ENCODE results near the gene BICC1. TPM values are rescaled to one million over a fixed set of nuclear protein-coding genes. Genes with fewer than 3 reads are reported as not detected.

BICC1 gene
- total RNA-seq, 1 experiment from 2014 or later = 0.67 TPM

DNA sequence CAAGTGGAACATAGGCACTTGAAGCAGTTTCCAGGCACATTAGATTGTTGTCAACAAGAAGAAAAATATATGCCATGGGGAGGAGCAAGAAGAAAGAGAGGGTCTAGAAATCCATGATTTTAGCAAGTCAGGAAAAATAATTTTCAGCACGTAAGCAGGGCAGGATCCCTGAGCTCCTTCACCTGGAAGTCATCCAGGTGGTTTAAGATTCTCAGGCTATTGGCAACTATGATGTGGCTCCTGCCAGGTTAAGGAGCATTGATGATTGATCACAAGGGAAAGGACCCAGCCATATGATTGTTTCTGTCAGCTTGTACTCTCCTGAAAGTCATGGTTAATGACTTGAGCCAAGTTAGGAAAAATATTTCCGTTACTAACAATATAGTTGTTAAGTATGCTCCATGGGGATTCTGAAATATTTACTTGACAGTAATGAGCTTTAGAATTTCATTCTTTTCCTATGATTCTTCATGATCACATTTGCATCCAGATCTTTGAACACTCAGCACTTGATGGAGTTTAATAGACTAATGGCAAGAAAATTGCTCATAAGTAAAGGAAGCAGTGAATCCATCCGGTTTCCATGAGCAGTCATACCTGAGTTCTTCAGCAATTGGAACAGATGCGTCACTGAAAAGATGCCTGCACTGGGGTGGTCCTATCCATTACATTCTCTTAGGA, 209.1 kb downstream of the BICC1 start:
- Histone ChIP-seq H3K9me3 (ENCODE audit: control insufficient read depth, insufficient read depth, low read depth, low read length) (no peaks in the 10 kb centered on the region), H3K36me3 (ENCODE audit: control insufficient read depth, insufficient read depth, low read length) (no peaks in the 10 kb centered on the region), H3K27me3 (ENCODE audit: control insufficient read depth, insufficient read depth, low read length) (no peaks in the 10 kb centered on the region), H3K4me3 (ENCODE audit: low read depth in 2 of 2, low read length in 2 of 2) (no peak overlapping the region), H3K4me1 (ENCODE audit: control insufficient read depth, insufficient read depth, low read length) (no peaks in the 10 kb centered on the region), H3K27ac (ENCODE audit: low read length) (no peak overlapping the region)
- ATAC-seq (no peak), DNase-seq (ENCODE audit: low read depth, low spot score) (no peak)
- TF ChIP-seq REST (IDR thresholded peaks at IDR 0.05; ENCODE audit: insufficient read depth in 1 of 2, low read depth in 2 of 2, low read length in 1 of 2) = no peak
- TF ChIP-seq POLR2AphosphoS5 (IDR thresholded peaks at IDR 0.05; ENCODE audit: low read depth, low read length) = no peak
- TF ChIP-seq, protein P1, sequence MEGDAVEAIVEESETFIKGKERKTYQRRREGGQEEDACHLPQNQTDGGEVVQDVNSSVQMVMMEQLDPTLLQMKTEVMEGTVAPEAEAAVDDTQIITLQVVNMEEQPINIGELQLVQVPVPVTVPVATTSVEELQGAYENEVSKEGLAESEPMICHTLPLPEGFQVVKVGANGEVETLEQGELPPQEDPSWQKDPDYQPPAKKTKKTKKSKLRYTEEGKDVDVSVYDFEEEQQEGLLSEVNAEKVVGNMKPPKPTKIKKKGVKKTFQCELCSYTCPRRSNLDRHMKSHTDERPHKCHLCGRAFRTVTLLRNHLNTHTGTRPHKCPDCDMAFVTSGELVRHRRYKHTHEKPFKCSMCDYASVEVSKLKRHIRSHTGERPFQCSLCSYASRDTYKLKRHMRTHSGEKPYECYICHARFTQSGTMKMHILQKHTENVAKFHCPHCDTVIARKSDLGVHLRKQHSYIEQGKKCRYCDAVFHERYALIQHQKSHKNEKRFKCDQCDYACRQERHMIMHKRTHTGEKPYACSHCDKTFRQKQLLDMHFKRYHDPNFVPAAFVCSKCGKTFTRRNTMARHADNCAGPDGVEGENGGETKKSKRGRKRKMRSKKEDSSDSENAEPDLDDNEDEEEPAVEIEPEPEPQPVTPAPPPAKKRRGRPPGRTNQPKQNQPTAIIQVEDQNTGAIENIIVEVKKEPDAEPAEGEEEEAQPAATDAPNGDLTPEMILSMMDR (IDR thresholded peaks at IDR 0.05) = no peak
- no peak for TF ChIP-seq SIN3A (IDR thresholded peaks at IDR 0.05; ENCODE audit: borderline replicate concordance, insufficient read depth, low read depth, low read length)
- no peak for TF ChIP-seq TCF7L2 (IDR thresholded peaks at IDR 0.05; ENCODE audit: low read depth, low read length)
- in situ Hi-C loops (cut with HindIII; ENCODE audit: low pct_unique_long_range_greater_than_20kb, low sequenced_read_pairs) (no loop called here), intact Hi-C loops (cut with micrococcal nuclease; ENCODE audit: unreplicated experiment) (no loop called here)
- CTCF ChIA-PET = no interaction called here
- POLR2A ChIA-PET = no interaction called here
- no TSS peak for BruUV-seq (replicated peaks)

DNA sequence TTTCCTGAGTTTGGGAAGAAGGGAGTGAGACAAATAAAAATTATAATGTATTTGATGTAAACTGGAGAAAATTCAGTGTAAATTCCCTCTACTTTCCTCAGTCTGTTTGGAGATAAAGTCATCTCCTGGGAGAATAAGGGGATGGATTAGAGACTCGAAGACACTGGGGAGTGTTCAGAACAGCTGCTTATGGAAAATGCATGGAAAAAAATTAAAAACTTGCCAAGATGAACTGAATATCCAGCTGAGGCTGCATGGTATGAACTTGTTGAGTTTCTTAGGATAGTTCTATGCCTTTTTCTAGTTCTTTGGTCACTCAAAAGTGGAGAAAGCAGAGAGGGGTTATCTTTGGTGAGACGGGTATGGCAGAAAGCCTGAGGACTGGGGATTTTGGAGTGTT, 210.5 kb downstream of the BICC1 start:
- ChIA-PET CTCF (no interaction called here), POLR2A (no interaction called here)
- Histone ChIP-seq H3K27ac (ENCODE audit: low read length) (no peak overlapping the region), H3K27me3 (ENCODE audit: control insufficient read depth, insufficient read depth, low read length) (no peaks in the 10 kb centered on the region), H3K36me3 (ENCODE audit: control insufficient read depth, insufficient read depth, low read length) (no peaks in the 10 kb centered on the region), H3K4me3 (ENCODE audit: low read depth in 2 of 2, low read length in 2 of 2) (no peak overlapping the region), H3K9me3 (ENCODE audit: control insufficient read depth, insufficient read depth, low read depth, low read length) (no peaks in the 10 kb centered on the region), H3K4me1 (ENCODE audit: control insufficient read depth, insufficient read depth, low read length) (no peaks in the 10 kb centered on the region)
- in situ Hi-C loops (cut with HindIII; ENCODE audit: low pct_unique_long_range_greater_than_20kb, low sequenced_read_pairs) = no loop called here
- BruUV-seq (replicated peaks) = no TSS peak
- ATAC-seq (no peak), DNase-seq (ENCODE audit: low read depth, low spot score) (no peak)
- no peak for TF ChIP-seq POLR2AphosphoS5 (IDR thresholded peaks at IDR 0.05; ENCODE audit: low read depth, low read length)
- no peak for TF ChIP-seq REST (IDR thresholded peaks at IDR 0.05; ENCODE audit: insufficient read depth in 1 of 2, low read depth in 2 of 2, low read length in 1 of 2)
- TF ChIP-seq TCF7L2 (IDR thresholded peaks at IDR 0.05; ENCODE audit: low read depth, low read length) = no peak
- no peak for TF ChIP-seq SIN3A (IDR thresholded peaks at IDR 0.05; ENCODE audit: borderline replicate concordance, insufficient read depth, low read depth, low read length)
- TF ChIP-seq, protein P1 (IDR thresholded peaks at IDR 0.05) = no peak
- intact Hi-C loops (cut with micrococcal nuclease; ENCODE audit: unreplicated experiment) = no loop called here
